GM19025 (cell line): ENCODE measurements around the gene GRIP1.

ENCODE experiments used
- ATAC-seq: cut with Tn5 transposase; IDR thresholded peaks from one replicate; pipeline ENCODE4 v1.9.1; 2021; ENCODE audit warnings: mild to moderate bottlenecking, low read depth, moderate library complexity; ENCODE audit not compliant: unreplicated experiment

The GRIP1 gene, protein sequence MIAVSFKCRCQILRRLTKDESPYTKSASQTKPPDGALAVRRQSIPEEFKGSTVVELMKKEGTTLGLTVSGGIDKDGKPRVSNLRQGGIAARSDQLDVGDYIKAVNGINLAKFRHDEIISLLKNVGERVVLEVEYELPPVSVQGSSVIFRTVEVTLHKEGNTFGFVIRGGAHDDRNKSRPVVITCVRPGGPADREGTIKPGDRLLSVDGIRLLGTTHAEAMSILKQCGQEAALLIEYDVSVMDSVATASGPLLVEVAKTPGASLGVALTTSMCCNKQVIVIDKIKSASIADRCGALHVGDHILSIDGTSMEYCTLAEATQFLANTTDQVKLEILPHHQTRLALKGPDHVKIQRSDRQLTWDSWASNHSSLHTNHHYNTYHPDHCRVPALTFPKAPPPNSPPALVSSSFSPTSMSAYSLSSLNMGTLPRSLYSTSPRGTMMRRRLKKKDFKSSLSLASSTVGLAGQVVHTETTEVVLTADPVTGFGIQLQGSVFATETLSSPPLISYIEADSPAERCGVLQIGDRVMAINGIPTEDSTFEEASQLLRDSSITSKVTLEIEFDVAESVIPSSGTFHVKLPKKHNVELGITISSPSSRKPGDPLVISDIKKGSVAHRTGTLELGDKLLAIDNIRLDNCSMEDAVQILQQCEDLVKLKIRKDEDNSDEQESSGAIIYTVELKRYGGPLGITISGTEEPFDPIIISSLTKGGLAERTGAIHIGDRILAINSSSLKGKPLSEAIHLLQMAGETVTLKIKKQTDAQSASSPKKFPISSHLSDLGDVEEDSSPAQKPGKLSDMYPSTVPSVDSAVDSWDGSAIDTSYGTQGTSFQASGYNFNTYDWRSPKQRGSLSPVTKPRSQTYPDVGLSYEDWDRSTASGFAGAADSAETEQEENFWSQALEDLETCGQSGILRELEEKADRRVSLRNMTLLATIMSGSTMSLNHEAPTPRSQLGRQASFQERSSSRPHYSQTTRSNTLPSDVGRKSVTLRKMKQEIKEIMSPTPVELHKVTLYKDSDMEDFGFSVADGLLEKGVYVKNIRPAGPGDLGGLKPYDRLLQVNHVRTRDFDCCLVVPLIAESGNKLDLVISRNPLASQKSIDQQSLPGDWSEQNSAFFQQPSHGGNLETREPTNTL

DNA sequence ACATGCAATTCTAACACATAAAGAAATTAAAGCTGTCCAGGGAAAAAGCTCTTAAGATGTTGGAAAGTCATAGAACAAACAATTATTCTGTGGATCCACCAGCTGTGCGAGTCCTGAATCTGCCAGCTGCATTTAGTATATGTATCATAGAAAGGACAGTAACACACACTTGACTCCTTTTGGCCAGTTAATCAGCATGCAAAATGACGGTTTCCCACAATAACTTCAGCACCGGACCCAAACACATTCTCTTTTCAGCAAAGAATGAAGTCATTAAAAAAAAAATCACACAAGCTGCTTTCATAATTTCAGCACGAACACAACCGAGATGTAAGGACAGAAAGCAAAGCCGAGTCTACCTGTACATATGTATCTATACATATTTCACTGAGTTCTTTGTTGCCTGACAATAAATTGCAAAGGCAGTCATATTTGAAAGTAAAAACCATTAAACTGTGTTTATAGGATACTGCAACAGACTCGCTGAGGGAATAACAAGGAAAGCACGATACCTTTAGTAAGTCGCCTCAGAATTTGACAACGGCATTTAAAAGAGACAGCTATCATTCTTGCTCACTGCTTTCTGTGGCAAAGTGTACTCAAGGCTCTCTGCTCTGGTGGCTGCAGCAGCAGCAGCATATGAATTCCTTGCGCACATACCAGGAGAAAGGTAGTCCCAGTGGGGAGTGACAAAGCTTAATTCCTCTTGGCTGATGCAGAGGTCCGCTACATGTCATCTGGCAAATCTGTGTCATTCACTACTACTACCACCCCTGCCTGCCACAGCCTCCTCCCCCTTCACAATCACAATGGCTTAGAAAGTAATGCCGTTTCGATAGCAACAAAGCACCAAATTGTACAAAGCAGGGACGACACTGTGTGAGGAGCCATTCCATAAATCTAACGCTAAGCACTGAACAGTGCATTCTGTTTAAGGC, at the start of gene GRIP1:
Gene GRIP1 (minus strand): TSS at position 739 of the 938 bp plus-strand sequence. CDS start 172 bp downstream, at position 567.
- no peak for ATAC-seq

DNA sequence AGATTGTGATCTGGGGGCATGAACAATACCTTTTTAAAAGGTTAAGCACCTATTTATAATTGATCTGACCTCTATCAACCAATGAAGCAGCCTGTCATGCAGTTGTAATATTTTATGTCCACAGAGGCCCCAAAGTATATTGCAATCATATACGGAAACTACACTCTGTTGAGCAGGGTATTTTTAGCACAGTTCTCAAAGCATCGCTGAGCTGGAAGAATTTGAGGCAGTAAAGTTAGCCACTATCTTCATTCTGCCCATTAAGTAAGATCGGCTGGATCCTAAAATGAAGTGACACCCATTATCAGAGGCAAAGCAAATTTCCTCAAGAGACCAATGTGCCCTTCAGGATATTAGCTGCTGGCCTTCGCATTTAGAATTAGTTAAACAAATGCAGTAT, 47.7 kb upstream of the GRIP1 start:
- ATAC-seq, result no peak

- no peak for ATAC-seq
Observed at GRCh38 chr12:66725031-66725430, 46.2 kb upstream of the GRIP1 start.

DNA sequence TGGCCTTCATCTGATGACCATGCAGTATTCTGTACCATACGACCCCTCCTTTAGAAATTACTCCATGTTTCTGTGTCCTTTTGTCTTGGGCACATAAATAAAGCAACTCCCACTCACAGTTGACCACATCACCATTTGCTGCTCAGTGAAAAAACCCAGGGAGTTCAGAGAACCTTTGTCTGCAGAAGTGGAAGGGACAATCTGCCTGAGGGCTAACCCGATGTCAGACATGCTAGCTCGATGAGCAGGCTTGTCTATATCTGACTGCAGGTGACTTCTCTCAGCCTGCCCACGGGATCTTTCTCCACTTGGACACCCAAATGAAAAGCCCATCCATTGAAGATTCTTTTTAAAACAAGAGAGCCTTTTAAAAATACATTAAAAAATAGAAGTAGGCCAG, 45.7 kb upstream of the GRIP1 start:
- ATAC-seq, result no peak

DNA sequence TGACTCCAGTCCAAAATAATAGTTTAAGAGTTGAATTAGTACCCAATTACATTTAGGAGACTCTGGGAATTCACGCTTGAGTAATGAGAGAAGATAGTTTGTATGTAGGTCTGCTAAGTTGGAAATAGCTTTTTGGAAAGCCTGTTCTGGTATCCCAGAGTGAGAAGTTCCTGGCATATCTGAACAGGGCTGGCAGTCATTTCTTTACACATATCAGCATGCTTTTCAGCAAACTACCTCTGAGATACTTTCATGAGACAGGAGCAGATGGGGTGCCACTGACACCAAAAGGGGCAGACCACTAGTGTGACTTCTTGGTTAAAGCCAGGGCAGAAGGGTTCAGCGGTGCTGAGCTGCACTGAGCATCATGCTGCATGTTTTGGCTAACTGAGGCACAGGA, 45.1 kb upstream of the GRIP1 start:
- no peak for ATAC-seq

DNA sequence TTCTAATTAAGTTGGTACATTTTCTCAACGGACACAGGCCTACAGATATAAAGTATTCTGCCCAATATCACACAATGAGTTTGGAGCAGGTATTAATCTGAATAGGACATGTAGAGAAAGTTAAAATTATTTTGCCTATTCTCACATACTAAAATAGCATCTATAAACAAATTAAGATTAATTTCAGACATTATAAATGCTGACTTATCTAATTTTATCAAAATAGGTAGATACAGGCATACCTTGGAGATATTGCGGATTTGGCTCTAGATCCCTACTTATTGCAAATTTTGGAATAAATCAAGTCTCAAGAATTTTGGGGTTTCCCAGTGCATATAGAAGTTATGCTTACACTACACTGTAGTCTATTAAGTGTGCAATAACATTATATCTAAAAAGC, 41.0 kb upstream of the GRIP1 start:
- ATAC-seq, result no peak

DNA sequence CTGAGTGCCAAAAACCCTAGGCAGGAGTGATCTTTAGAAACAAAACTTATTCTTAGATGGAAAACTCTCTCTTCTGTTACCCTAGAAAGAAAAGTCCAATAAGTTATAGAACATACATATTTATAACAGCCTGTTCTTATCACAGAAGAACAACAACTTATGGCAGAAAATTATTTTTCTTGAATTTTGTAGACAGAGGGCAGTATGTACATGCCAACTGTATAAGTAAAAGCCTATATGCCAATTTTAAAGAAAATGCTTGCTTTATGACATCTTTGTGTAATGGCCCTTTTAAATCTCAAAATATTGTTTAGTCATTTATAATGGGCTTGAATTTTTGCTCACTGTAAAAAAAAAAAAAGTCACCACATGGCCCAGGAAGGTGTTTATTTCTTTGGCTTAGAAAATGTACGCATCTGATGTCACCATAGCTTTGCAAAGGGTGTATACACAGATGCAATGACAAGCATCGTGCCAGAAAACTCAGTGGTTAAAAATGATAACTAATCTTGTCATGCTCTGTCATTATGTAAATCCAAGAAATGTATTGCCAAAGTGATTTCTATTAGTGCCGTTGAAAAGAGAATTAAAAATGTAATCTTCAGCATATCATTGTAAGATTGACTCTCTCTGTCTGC, 38.3 kb upstream of the GRIP1 start:
- no peak for ATAC-seq

- no peak for ATAC-seq
Observed at GRCh38 chr12:66716522-66716921, 37.6 kb upstream of the GRIP1 start.

- no peak for ATAC-seq
Observed at GRCh38 chr12:66714709-66715108, 35.8 kb upstream of the GRIP1 start.

- no peak for ATAC-seq
Observed at GRCh38 chr12:66713984-66714383, 35.1 kb upstream of the GRIP1 start.

- no peak for ATAC-seq
Observed at GRCh38 chr12:66709893-66710292, 31.0 kb upstream of the GRIP1 start.

DNA sequence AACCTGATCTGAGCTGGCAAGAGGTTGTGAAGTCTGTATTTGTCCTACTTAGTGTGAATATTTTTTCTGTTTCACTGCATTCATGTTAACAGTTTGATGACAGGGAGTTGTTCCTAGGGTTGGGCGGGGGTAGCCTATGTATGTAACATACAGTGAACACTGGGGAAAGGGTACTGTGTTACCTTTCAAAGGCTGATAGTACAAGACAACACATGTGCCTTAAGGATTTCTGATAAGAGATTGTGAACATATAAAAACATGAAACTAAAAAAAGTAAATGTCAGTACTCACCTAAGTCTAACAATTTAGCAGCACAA, 30.5 kb upstream of the GRIP1 start:
- ATAC-seq, result no peak

GRCh38 chr12:66708704-66709456, 30.0 kb upstream of the GRIP1 start:
- ATAC-seq, result no peak

DNA sequence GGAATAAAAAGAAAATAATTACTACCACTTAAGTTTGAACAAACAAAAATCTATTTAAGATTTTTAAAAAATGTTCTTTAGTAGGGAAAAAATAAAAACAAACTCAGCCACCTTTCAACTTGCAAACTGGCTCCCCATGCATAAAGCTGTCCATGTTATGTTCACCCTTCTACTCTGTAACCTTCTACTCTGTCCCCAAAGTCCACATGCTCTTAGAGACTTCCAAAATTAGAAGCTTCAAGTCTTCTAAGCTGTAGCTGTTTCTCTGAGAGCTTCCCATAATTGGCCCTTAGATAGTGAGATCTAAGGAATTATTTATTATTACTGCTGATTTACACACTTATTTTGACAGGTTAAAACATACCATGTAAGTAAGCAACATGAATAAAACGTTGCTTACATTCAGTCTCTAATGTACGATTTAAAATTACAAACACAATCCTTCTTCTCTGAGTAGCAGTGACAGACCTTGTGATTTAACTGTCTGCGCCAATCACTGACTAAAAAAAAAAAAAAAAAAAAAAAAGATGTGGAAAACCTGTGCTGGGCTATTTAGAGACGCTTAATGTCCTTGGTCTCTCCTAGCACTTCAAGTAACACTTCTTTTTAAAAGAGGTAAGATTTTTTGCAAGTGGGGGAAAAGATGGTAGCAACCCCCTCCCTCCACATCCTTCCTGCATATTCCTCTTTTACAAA, 28.3 kb upstream of the GRIP1 start:
- ATAC-seq, result no peak

DNA sequence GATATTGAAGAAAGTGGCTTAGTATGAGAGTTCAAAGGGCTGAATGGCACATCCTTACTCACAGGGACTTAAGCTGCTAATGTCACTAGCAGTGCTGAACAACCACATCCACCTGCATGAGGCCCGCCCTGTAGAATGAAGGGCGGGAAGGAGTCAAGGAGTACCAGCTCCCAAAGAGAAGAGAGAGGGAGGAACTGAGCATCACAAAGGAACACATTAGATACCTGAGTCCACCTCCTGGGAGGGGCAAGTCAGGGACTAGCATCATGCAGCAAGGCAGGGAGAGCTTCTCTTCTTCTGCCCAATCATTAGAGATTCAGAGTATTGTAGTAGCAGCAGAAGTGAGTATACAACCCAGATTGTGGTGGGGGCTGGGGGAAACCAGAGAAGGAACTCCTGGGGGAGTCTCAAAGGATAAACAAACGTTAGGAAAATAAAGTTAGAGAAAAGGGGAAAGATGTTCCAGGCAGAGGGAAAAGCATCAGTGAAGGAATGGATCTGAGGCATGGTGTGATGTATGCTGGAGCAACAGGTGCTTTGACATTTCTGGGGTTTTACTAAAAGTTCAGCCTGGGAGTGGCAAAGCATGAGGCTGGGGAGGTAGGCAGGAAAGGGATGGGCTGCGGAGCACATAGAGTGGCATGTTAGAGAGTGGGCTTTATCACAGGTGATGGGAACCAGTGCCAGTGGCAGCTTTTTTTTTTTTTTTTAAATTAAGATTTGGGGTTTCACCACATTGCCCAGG, 21.0 kb upstream of the GRIP1 start:
- no peak for ATAC-seq

GRCh38 chr12:66698558-66698957, 19.7 kb upstream of the GRIP1 start:
- ATAC-seq, result no peak

GRCh38 chr12:66697404-66697803, 18.5 kb upstream of the GRIP1 start:
- no peak for ATAC-seq
